RWPE1 (cell line): ENCODE data around the gene CCSER2.
A peak's percentile ranks its signal among the peaks of the same experiment; 100 is the strongest.

ENCODE experiments used
- CTCF ChIA-PET: fragments of 350-600 bp; sonication (Branson Sonifier 250); formaldehyde crosslinking; extraction: SDS; loops from one replicate; lab custom pipeline; 2021; lab: Yijun Ruan, JAX
- POLR2A ChIA-PET: fragments of 400-600 bp; formaldehyde crosslinking; extraction: SDS; loops from one replicate; lab custom pipeline; 2020; ENCODE audit warnings: antibody characterized with exemption; ENCODE audit not compliant: low non-redundant PET; lab: Yijun Ruan, JAX
- DNase-seq: peaks from one replicate; pipeline ENCODE4 v3.0.0; 2012; ENCODE audit warnings: low spot score
- H3K27ac ChIP-seq: fragments of 450-650 bp; 2 replicates; pipeline ENCODE4 v1.5.1; 2017
- TF ChIP-seq, protein P1 (sequence below): fragments of 450-650 bp; conservative IDR thresholded peaks from 2 replicates; pipeline ENCODE4 v1.5.1; 2017; ENCODE audit warnings: low read depth, mild to moderate bottlenecking

CCSER2 gene

DNA sequence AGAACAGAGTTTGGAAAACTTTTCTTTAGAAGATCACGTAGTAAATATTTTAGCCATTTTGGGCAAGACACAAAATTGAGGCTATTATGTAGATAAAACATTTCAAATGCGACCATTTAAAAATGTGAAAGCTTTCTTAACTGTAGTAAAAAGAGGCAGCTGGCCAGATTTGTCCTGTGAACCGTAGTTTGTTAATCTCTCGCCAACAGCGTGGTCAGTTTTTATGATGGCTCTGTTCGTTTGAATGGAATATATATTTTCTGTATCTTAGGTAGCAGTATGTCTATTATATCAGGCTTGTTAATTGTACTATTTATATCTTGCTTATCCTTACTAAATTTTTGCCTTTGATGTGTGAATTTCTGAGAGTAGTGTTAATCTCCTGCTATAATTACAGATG, 124.9 kb downstream of the CCSER2 start:
- ChIA-PET POLR2A (no interaction called here), CTCF (interaction anchor here (0.6 to 1.5 kb wide), 4 partner anchors 23 to 251 kb away, joined by 3 to 7 read pairs (median 3); no protein-coding TSS in a partner anchor)
- TF ChIP-seq, protein P1, sequence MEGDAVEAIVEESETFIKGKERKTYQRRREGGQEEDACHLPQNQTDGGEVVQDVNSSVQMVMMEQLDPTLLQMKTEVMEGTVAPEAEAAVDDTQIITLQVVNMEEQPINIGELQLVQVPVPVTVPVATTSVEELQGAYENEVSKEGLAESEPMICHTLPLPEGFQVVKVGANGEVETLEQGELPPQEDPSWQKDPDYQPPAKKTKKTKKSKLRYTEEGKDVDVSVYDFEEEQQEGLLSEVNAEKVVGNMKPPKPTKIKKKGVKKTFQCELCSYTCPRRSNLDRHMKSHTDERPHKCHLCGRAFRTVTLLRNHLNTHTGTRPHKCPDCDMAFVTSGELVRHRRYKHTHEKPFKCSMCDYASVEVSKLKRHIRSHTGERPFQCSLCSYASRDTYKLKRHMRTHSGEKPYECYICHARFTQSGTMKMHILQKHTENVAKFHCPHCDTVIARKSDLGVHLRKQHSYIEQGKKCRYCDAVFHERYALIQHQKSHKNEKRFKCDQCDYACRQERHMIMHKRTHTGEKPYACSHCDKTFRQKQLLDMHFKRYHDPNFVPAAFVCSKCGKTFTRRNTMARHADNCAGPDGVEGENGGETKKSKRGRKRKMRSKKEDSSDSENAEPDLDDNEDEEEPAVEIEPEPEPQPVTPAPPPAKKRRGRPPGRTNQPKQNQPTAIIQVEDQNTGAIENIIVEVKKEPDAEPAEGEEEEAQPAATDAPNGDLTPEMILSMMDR: no peak
- H3K27ac ChIP-seq: no peak overlapping the region
- DNase-seq: no peak

DNA sequence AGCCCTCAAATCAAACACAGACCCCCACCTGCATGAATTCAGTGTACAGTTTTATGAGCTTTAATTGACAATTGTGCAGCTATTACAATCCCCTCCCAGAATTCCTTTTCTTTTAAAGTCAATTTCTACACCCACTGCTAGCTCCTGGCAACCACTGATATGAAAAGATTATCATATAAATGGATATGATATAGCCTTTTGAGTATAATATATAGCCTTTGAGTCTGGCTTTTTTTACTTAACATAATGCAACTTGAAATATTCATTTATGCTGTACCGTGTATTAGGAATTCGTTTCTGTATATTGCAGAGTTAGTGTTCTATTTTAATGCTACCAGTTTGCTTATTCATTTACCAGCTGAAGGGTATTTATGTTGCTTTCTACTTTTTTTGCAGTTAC, 127.7 kb downstream of the CCSER2 start:
- H3K27ac ChIP-seq: no peak overlapping the region
- DNase-seq: no peak
- POLR2A ChIA-PET: no interaction called here
- CTCF ChIA-PET: no interaction called here
- TF ChIP-seq, protein P1: no peak

DNA sequence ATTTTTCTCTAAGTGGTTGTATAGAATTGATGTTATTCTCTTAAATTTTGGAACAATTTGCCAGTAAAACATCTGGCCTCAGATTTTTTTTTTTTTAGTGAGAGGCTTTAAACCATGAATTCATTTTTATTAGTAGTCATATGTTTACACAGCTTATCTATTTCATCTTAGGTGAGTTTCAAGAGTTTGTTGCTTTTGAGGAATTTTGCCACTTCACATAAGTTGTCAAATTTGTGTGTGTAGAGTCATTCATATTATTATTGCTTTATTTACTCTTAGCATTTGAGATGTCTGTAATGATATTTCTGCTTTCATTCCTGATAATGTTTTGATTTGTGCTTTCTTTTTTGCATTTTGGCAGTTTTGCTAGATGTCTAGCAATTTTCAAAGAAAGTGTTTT, 132.1 kb downstream of the CCSER2 start:
- ChIA-PET POLR2A (no interaction called here), CTCF (interaction anchor here (0.6 kb wide), 1 partner anchor 25 kb away, joined by 3 read pairs; no protein-coding TSS in a partner anchor)
- H3K27ac ChIP-seq: no peak overlapping the region
- DNase-seq: no peak
- TF ChIP-seq, protein P1: no peak

DNA sequence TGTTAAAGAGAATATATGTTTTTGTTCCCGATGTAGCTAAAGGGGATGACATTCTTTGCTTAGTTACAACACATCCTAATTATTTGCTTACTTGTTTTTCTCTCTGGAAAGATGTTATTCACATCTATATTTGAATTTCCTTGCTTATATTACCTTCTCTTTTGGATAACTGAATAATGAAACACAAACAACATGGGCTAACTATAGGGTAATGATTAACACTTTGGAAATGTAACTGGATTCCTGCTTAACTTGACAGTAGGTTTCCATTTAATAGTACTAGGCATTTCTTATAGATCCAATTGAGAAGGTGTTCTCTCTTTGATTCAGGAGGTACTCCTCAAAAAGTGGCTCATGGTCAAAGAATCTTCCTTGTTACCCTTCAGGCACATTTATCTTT, 141.1 kb downstream of the CCSER2 start:
- CTCF ChIA-PET: interaction anchor here (0.8 kb wide), 1 partner anchor 63 kb away, joined by 3 read pairs; no protein-coding TSS in a partner anchor

DNA sequence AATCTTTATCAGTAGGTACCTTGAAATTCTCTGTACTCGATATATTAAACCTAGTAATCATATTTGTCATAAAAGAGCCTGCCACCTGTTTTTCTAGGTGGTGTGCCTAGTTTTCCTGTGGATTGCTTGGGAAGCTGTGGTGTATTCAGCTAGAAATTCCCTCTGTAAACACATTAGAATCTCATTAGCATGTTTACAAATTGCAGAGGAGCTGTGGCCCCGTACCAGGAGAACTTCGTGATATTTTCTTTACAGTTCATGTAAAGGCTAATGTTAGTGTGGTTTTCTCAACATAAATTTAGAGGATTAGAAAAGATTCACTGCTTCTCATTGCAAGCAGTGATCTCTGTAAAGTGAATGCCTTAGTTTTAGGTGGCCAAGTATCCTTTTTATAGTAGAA, 144.7 kb downstream of the CCSER2 start:
- ChIA-PET CTCF (no interaction called here), POLR2A (no interaction called here)
- TF ChIP-seq, protein P1: no peak
- no peak for DNase-seq
- no peak overlapping the region for H3K27ac ChIP-seq

More for the DNA sequence above, 141.1 kb downstream of the CCSER2 start:
- TF ChIP-seq, protein P1: no peak
- DNase-seq: peak; percentile 16
- no peak overlapping the region for H3K27ac ChIP-seq
- POLR2A ChIA-PET: no interaction called here

DNA sequence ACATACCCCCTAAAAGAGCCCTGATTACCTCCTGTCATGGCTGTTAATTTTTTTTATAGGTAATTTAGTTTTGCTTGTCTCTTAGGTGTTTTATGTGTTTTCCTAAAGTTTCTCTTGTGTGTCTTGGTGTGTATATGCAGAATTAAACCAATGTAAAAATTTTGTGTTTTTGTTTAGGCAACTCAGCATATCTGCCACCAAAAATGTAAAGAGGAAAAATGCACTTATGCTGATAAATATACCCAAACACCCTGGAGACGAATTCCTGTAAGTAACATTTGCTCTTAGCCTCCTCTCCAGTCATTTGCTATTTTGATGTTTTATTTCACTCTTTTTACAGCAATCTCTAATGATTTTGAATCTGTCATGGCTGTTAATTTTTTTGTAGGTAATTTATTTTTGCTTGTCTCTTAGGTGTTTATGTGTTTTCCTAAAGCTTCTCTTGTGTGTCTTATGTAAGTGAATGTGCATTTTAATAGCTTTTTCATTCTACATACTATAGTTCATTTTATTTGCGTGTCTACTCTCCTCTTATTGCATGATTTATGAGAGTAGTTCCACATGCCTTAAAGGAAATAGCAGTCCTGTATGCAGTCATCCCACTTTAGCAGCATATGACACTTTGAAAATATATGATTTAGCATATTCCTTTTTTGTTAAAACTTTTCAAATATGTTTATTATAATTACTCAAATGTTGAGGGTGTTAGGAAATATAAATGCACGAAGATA, 149.2 kb downstream of the CCSER2 start:
- no peak overlapping the region for H3K27ac ChIP-seq
- CTCF ChIA-PET: no interaction called here
- POLR2A ChIA-PET: no interaction called here
- TF ChIP-seq, protein P1: no peak
- no peak for DNase-seq
